ENCODE results near the gene FADS3. TPM values are rescaled to one million over a fixed set of nuclear protein-coding genes. Genes with fewer than 3 reads are reported as not detected.

The FADS3 gene
- total RNA-seq, 1 donor from 2014 or later = 5.3 TPM

- intact Hi-C loops (cut with micrococcal nuclease) = no loop called here
Measured at GRCh38 chr11:61900251-61900650, 8.9 kb upstream of the FADS3 start.

- intact Hi-C loops (cut with micrococcal nuclease) = loop anchor here (1.0 kb wide), 4 partner anchors 8 to 209 kb away; partner anchors contain the start of gene FADS3
Measured at GRCh38 chr11:61899146-61899841, 7.9 kb upstream of the FADS3 start.

GRCh38 chr11:61898247-61898582 is 6.9 kb upstream of the FADS3 start:
- intact Hi-C loops (cut with micrococcal nuclease) = no loop called here

- intact Hi-C loops (cut with micrococcal nuclease) = no loop called here
Measured at GRCh38 chr11:61897387-61898246, 6.3 kb upstream of the FADS3 start.

DNA sequence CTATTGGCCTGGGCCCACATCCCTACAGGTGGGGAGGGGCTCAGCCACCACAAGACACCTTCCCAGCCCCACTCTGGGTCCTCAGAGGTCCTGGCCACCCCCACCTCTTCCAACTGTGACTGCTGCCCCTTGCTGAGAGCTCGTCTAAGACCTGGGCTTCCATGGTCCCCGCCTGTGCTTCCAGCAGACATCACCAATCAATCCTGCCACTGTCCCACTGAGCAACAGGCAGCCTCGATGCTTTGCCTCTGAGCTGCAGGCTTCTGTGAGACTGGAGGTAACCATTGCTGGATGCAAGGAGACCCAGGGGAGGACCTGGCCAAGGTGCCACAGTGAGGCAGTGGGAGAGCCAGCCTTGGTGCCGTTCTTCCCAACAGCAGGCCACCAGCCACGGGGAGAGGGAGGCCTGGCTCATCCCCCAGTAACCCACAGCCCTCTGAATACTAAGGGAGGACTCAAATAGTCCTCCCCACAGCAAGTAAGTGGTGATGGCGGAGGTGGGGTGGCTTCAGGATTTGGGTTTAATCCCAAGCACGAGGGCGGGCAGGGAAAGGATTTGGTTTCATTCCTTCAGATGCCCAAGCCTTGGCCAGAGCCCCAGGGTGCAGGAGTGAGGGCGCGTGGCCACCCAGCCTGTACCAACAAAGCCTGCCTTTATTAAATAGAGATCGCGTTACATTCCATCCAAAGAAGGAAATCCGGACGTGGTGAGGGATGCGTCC is 5.5 kb upstream of the FADS3 start:
- intact Hi-C loops (cut with micrococcal nuclease) = no loop called here

DNA sequence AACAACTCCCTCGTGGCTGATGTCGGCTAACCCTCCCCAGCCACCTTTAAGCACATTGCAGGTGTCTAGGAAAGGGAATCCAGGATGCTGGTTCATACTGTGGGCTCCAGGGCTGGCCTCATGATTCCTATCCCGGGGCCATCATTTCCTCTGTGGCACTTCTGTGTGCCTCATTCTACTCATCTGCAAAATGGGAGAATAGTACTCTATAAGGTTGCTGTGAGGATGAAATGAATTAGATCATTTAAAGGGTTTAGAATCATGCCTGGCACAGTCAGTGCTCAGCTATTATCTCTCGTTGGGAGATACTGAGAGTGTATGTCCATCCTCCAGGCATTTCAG is 4.3 kb upstream of the FADS3 start:
- intact Hi-C loops (cut with micrococcal nuclease) = no loop called here

DNA sequence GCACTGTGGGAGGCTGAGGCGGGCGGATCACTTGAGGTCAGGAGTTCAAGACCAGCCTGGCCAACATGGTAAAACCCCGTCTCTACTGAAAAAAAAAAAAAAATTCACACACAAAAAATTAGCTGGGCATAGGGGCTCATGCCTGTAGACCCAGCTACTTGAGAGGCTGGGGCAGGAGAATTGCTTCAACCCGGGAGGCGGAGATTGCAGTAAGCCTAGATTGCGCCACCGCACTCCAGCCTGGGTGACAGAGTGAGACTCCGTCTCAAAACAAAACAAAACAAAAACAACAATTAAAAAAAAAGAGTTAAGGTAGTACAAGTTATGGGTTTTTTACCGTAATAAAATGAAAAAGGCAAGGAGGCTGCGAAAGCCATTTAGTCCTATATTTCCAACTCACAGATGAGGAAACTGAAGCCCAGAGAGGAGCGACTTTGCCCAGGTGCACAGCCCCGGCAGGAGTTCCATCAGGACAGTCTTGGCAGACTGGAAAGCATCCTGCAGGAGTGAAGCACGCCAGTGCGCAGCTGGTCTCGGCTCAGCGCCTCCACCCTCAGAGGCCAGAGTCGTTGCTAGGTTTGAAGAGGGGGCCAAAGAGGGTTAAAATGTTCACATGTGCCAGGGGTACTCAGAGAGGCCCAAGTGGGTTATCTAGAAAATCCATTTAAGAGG is 3.8 kb upstream of the FADS3 start:
- intact Hi-C loops (cut with micrococcal nuclease) = no loop called here

DNA sequence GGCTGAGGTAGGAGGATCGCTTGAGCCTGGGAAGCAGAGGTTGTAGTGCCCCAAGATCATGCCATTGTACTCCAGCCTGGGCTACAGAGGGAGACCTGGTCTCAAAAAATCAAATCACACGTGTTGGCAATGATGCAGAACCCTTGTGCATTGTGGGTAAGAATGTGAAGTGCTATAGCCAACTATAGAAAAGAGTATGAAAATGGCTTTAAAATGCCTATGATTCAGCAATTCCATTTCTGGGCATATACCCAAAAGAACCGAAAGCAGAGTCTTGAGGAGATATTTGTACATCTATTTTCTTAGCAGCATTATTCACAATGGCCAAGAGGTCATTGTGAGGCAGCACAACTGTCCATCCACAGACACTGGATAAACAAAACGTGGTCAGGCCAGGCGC is 2.6 kb upstream of the FADS3 start:
- intact Hi-C loops (cut with micrococcal nuclease) = loop anchor here (5.0 kb wide), 1 partner anchor 62 kb away; no protein-coding TSS in a partner anchor

DNA sequence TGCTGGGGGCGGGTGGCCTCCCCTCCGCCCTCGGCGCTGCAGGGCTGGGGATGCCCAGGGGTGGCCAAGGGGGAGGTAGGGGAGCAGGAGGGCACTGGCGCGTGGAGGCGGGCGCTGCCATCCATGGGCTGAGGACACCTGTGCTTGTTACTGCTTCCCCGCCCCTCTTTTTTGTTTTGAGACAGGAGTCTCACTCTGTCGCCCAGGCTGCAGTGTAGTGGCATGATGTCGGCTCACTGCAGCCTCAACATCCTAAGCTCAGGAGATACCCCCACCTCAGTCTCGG is 683 bp upstream of the FADS3 start:
- intact Hi-C loops (cut with micrococcal nuclease) = loop anchor here (5.0 kb wide), 1 partner anchor 60 kb away; no protein-coding TSS in a partner anchor

DNA sequence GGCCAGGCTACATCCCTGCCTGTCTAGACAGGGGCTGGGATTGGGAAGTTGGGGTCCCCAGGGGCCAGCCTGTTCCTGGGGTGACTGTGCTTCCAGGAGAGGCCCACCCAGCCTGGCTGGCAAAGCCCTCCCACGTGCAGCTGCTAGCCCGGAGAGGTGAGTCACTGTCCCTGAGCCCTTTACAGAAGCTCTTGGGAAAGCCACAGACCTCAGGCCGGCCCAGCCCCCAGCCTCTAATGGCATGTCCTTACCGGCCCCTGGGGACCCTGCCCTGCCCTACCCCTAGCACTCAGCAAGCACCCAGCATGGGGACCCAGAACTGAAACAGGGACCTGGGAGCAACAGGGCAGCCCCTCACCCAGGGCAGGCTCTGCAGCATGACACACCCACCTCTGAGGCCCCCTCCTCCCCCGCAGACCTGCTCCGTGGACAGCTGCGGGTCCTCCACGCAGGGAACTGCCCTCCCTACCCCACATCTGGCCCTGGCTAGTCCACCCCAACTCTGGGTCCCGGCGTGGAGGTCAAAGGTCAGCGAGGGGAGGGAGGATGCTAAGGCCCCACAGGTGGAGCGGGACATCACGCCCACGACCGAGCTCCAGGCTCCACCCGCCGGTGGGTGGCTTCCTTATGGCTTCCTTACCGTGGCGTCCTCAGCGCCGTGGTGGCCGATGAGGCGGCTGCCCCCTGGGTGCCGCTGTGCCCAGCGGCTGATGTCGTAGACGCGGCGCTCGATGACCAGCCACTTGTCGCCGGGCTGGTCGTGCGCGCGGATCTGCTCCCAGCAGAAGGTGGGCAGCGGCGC is 615 bp downstream of the FADS3 start:
- intact Hi-C loops (cut with micrococcal nuclease) = loop anchor here (1.0 to 5.0 kb wide), 4 partner anchors 9 to 93 kb away; no protein-coding TSS in a partner anchor

DNA sequence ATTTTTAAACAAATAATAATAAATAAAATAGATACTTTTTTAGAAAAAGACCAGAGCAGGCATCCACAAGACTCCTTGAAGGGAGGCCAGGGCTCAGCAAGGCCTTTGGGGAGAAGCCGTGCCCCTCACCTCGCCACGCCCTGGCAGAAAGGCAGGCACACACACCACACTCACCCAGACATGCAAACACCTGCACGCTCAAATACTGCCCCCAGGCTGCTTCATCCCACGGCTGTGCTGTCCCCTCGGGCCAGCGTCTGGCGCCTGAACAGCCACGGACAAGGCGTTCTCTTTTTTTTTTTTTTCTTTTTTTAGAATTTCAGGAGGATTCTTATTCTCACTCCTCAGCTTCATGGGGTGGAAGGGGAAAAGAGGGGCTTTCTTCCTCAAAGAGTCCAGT is 1.5 kb downstream of the FADS3 start:
- intact Hi-C loops (cut with micrococcal nuclease) = loop anchor here (5.0 kb wide), 1 partner anchor 58 kb away; no protein-coding TSS in a partner anchor

DNA sequence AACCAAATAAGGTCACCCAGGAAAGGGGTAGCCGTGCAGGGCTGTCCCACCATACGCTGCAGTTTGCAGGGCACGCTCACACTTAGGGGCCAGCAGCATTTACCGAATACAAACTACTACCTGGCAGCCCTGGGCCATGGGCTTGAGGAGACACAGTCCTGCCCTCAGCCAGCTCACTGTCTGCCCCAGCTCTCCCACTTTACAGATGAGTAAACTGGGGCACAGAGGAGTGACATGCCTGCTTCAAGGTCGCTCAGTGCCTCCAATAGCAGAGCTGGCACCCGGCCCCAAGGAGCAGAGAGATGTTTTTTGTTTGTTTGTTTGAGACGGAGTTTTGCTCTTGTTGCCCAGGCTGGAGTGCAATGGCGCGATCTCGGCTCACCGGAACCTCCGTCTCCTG is 2.8 kb downstream of the FADS3 start:
- intact Hi-C loops (cut with micrococcal nuclease) = no loop called here

DNA sequence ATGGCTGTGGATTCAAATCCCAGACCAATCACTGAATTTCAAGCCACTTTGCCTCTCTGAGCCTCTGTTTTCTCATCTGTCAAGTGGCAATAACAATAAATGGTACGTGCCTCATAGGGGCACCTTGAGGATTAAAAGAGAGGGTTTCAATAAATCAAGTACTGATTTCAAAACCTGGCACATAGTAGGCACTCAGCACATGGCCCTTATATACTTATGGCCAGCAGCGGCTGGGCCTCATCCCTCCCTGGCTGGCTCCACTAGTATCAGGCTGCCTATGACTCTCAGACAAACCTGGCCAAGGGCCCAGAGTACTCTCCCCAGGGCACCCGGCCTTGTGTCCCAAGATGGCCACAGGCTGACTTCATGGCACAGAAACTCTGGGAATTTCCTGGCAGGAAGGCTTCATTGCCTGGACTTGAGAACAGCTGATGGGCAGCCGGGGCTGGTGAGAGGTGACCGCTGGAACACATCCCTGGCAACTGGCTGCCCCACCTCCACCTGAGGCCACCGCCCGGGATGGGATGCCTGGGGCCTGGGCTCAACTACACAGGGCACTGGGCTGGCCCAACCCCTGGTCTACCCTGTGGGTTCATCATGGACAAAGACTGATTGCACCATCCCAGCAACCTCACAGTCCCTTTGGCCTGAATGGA is 3.4 kb downstream of the FADS3 start:
- intact Hi-C loops (cut with micrococcal nuclease) = no loop called here

DNA sequence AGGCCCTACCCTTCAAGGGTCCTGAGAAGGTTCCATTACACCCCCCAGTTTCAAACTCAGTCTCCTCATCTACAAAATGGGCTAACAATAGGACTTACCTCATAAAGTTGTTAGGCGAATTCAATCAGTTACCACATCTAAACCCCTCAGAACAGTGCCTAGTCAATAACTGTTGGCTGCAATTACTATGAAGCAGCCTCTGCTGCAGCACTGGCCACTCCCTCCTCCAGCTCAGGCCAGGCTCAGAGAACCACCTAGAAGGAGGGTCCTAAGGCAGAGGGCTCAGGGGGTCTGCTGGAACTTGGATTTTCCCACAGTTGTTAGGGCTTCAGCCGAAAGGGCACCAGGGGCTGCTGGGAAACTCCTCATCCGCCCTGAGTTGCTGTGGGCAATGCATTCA is 4.7 kb downstream of the FADS3 start:
- intact Hi-C loops (cut with micrococcal nuclease) = no loop called here

GRCh38 chr11:61885784-61886580 is 5.4 kb downstream of the FADS3 start:
- intact Hi-C loops (cut with micrococcal nuclease) = no loop called here

DNA sequence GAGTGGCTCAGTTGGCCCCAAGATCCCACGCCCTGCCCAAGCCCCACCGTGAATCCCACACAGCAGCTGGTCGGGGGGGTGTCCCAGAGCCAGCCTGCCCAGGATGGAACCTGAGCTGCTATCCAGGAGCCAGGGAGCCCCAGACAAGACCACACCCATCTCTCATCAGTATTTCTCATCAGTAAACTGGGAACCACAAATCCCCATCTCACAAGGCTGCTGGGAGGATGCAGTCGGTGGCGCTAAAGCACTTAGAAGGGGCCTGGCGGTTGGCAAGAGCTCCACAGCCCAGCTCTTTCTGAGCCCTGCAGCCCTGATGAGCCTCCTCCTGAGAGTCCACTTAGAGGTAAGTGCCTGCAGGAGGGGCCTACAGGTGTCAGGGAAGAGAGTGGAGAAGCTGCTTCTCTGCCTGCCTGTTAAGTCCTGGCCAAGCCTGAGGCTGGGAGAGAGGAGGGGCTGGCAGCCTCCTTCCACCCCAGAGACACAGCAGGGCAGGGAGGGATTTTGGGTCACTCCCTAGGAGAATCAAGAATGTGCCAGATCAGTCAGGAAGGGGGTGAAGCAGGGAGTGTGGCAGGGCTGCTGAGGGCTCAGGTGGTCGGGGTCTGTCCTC is 6.1 kb downstream of the FADS3 start:
- intact Hi-C loops (cut with micrococcal nuclease) = no loop called here

DNA sequence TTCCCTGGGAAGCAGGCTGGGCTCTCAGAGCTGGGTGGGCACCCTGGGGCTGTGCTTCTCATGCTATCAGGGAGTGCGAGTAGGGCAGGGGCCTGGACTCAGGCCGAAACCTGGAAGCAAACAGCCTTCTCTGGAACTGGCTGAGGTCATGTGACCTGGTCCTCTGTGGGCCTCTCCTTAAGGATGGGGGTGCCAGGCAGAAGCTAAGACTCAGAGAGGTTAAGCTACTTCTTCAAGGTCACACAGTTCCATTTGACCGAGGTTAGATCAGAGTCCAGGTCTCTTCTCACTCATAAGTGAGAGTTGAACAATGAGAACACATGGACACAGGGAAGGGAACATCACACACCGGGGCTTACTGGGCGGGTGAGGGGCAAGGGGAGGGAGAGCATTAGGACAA is 7.4 kb downstream of the FADS3 start:
- intact Hi-C loops (cut with micrococcal nuclease) = no loop called here

DNA sequence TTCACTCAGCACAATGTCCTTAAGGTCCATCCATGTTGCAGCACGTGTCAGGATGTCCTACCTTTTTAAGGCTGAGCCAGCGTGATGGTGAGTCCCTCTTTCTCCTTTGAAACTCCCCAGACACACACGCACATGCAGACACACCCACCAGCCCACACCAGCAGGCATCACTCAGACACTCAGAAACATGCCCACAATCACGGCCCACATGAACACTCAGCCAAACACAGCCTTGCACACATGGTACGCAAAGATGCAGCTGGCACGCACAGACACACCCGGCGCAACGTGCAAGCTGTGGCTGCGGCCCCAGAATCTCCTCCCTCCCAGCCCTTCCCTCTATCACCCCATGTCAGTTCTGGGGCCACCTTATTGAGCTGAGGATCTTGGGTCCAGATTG is 8.0 kb downstream of the FADS3 start:
- intact Hi-C loops (cut with micrococcal nuclease) = no loop called here

- intact Hi-C loops (cut with micrococcal nuclease) = no loop called here
Measured at GRCh38 chr11:61882879-61883278, 8.5 kb downstream of the FADS3 start.

All from T-helper 2 cell treated with Interferon-gamma antibody and Interleukin-4, amounts not matched to agents 100 ng/mL and 5 ng/mL, for 36 hours (primary cell).